ENCODE data around the gene SNAP47.
"Not testable (repeated sequence)": the region's sequence is repeated elsewhere in the genome, so short reads cannot be mapped to it uniquely, and the experiment has no call there.

Gene SNAP47

GRCh38 chr1:227734856-227735538 is at the start of gene SNAP47, which contains the start of gene JMJD4:
Gene SNAP47, plus strand, starts transcription at chr1:227735435. Its CDS starts 12,302 bp downstream, at chr1:227747737.
Gene JMJD4, minus strand, starts transcription at chr1:227735302. Its CDS starts 29 bp downstream, at chr1:227735273.
- DNase-seq: peak; percentile 97
- Histone ChIP-seq H3K9me3 (replicated peaks; ENCODE audit: insufficient read depth, low read length) (no peaks in the 10 kb centered on the region), H3K9ac (ENCODE audit: low read length) (peak within 1 kb of the TSS; percentile 86), H3K36me3 (replicated peaks; ENCODE audit: insufficient read depth, low read length) (0 out of 2 replicates have a peak, but pooled peaks cover 12% of the 10 kb centered on the region), H3K27me3 (replicated peaks; ENCODE audit: insufficient read depth, low read length) (no peaks in the 10 kb centered on the region), H3K4me2 (ENCODE audit: low read depth, low read length) (peak within 1 kb of the TSS; percentile 97), H4K20me1 (ENCODE audit: insufficient read depth, low read length) (no peaks in the 10 kb centered on the region), H3F3A (ENCODE audit: insufficient read depth, low read length) (peaks cover 12% of the 10 kb centered on the region; the same call in 1 of the 2 replicates), H3K4me3 (ENCODE audit: low read length) (peak within 1 kb of the TSS; percentile 82), H2AFZ (ENCODE audit: low read length) (peak within 1 kb of the TSS; percentile 81), H3K4me1 (ENCODE audit: low read length) (peaks cover 15% of the 10 kb centered on the region), H3K79me2 (ENCODE audit: low read length) (peaks cover 77% of the 10 kb centered on the region), H3K27ac (ENCODE audit: low read length) (peak within 1 kb of the TSS; percentile 33; the same call in 1 of the 2 replicates), H3K9me2 (replicated peaks; ENCODE audit: insufficient read depth, low read length) (no peaks in the 10 kb centered on the region)
- no peak for TF ChIP-seq EZH2 (optimal IDR thresholded peaks at IDR 0.05; ENCODE audit: low read depth, low read length)
- no peak for TF ChIP-seq EZH2phosphoT487 (IDR thresholded peaks at IDR 0.05; ENCODE audit: low read length)
- TF ChIP-seq CTCF (IDR thresholded peaks at IDR 0.05; ENCODE audit: low read length): no peak

DNA sequence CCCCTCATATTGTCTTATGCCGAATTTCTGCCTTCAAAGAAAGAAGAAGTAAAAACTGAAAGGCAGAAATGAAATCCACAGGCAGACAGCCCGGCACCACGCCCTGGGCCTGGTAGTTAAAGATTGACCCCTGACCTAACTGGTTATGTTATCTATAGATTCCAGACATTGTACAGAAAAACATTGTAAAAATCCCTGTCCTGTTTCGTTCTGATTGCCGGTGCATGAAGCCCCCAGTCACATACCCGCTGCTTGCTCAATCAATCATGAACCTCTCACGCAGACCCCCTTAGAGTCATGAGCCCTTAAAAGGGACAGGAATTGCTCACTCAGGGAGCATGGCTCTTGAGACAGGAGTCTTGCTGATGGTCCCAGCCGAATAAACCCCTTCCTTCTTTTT is 49.4 kb upstream of the SNAP47 start:
- no peak overlapping the region for H3K27ac ChIP-seq (ENCODE audit: low read length)
- H2AFZ ChIP-seq (ENCODE audit: low read length): no peak overlapping the region
- no peaks in the 10 kb centered on the region for H3K9me3 ChIP-seq (replicated peaks; ENCODE audit: insufficient read depth, low read length)
- no peak for DNase-seq
- H3K27me3 ChIP-seq (replicated peaks; ENCODE audit: insufficient read depth, low read length): no peaks in the 10 kb centered on the region
- no peaks in the 10 kb centered on the region for H3K79me2 ChIP-seq (ENCODE audit: low read length)
- H3K36me3 ChIP-seq (replicated peaks; ENCODE audit: insufficient read depth, low read length): no peaks in the 10 kb centered on the region
- no peak overlapping the region for H3K9ac ChIP-seq (ENCODE audit: low read length)
- H3K4me1 ChIP-seq (ENCODE audit: low read length): no peaks in the 10 kb centered on the region
- TF ChIP-seq EZH2 (optimal IDR thresholded peaks at IDR 0.05; ENCODE audit: low read depth, low read length): no peak
- no peak for TF ChIP-seq CTCF (IDR thresholded peaks at IDR 0.05; ENCODE audit: low read length)
- TF ChIP-seq EZH2phosphoT487 (IDR thresholded peaks at IDR 0.05; ENCODE audit: low read length): no peak
- no peak overlapping the region for H3K4me2 ChIP-seq (ENCODE audit: low read depth, low read length)
- no peaks in the 10 kb centered on the region for H3K9me2 ChIP-seq (replicated peaks; ENCODE audit: insufficient read depth, low read length)
- no peaks in the 10 kb centered on the region for H4K20me1 ChIP-seq (ENCODE audit: insufficient read depth, low read length)
- H3F3A ChIP-seq (ENCODE audit: insufficient read depth, low read length): no peaks in the 10 kb centered on the region
- no peak overlapping the region for H3K4me3 ChIP-seq (ENCODE audit: low read length)

GRCh38 chr1:227697321-227697864 is 37.8 kb upstream of the SNAP47 start:
- Histone ChIP-seq H3K27ac (ENCODE audit: low read length) (no peak overlapping the region), H2AFZ (ENCODE audit: low read length) (no peak overlapping the region), H3K4me1 (ENCODE audit: low read length) (no peaks in the 10 kb centered on the region), H3K27me3 (replicated peaks; ENCODE audit: insufficient read depth, low read length) (no peaks in the 10 kb centered on the region), H3K9ac (ENCODE audit: low read length) (no peak overlapping the region), H3K79me2 (ENCODE audit: low read length) (no peaks in the 10 kb centered on the region), H3K9me3 (replicated peaks; ENCODE audit: insufficient read depth, low read length) (no peaks in the 10 kb centered on the region), H3K36me3 (replicated peaks; ENCODE audit: insufficient read depth, low read length) (no peaks in the 10 kb centered on the region), H3K4me2 (ENCODE audit: low read depth, low read length) (no peak overlapping the region), H4K20me1 (ENCODE audit: insufficient read depth, low read length) (no peaks in the 10 kb centered on the region), H3K4me3 (ENCODE audit: low read length) (no peak overlapping the region), H3F3A (ENCODE audit: insufficient read depth, low read length) (no peaks in the 10 kb centered on the region), H3K9me2 (replicated peaks; ENCODE audit: insufficient read depth, low read length) (no peaks in the 10 kb centered on the region)
- no peak for DNase-seq
- TF ChIP-seq EZH2phosphoT487 (IDR thresholded peaks at IDR 0.05; ENCODE audit: low read length): no peak
- no peak for TF ChIP-seq EZH2 (optimal IDR thresholded peaks at IDR 0.05; ENCODE audit: low read depth, low read length)
- TF ChIP-seq CTCF (IDR thresholded peaks at IDR 0.05; ENCODE audit: low read length): no peak

GRCh38 chr1:227701631-227702030 is 33.6 kb upstream of the SNAP47 start:
- H3K4me3 ChIP-seq (ENCODE audit: low read length); H3K4me2 ChIP-seq (ENCODE audit: low read depth, low read length); H3K27ac ChIP-seq (ENCODE audit: low read length); H3K27me3 ChIP-seq (replicated peaks; ENCODE audit: insufficient read depth, low read length); H3K9me3 ChIP-seq (replicated peaks; ENCODE audit: insufficient read depth, low read length); H4K20me1 ChIP-seq (ENCODE audit: insufficient read depth, low read length); H3F3A ChIP-seq (ENCODE audit: insufficient read depth, low read length); H3K4me1 ChIP-seq (ENCODE audit: low read length); H3K9me2 ChIP-seq (replicated peaks; ENCODE audit: insufficient read depth, low read length); H3K36me3 ChIP-seq (replicated peaks; ENCODE audit: insufficient read depth, low read length); DNase-seq; H2AFZ ChIP-seq (ENCODE audit: low read length); H3K9ac ChIP-seq (ENCODE audit: low read length); H3K79me2 ChIP-seq (ENCODE audit: low read length): not testable (repeated sequence)

All from MM.1S (cell line).